ENCODE data around the gene CD36. TPM values are rescaled to one million over a fixed set of nuclear protein-coding genes. Genes with fewer than 3 reads are reported as not detected.

Gene CD36
- total and polyA plus RNA-seq, 2 experiments from 2014 or later, result 0.40 to 1.8 TPM

DNA sequence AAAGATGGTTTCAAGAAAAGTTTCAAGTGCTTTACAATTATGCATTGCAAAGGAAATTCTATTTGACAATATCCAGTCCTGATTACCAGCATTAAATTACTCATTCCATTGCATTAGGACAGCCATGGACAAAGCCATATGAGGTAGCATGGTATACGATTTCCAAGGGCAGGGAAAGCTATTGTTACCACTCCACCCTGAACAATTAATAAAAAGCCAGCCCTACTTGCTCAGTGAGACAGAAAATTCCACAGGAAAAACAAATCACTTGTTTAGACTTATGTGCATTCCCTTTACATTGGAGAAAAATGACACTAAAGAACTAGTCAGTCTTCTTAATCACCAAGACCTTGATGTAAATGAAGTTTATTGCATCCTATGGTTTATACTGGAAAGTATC is 5.6 kb downstream of the CD36 start:
- H4K20me1 ChIP-seq (replicated peaks; ENCODE audit: insufficient read depth), result no peaks in the 10 kb centered on the region
- H3K36me3 Mint-ChIP-seq (ENCODE audit: low read depth), result no peaks in the 10 kb centered on the region
- H3K27ac Mint-ChIP-seq, result no peak overlapping the region
- H3K36me3 ChIP-seq (ENCODE audit: insufficient read depth), result no peaks in the 10 kb centered on the region
- DNase-seq (ENCODE audit: low spot score) (no peak), ATAC-seq (no peak)
- no peaks in the 10 kb centered on the region for H3K9me3 Mint-ChIP-seq
- no peaks in the 10 kb centered on the region for H3F3A ChIP-seq (replicated peaks; ENCODE audit: low read depth)
- no peak overlapping the region for H3K27ac ChIP-seq (ENCODE audit: low read depth)
- TF ChIP-seq, protein P1, sequence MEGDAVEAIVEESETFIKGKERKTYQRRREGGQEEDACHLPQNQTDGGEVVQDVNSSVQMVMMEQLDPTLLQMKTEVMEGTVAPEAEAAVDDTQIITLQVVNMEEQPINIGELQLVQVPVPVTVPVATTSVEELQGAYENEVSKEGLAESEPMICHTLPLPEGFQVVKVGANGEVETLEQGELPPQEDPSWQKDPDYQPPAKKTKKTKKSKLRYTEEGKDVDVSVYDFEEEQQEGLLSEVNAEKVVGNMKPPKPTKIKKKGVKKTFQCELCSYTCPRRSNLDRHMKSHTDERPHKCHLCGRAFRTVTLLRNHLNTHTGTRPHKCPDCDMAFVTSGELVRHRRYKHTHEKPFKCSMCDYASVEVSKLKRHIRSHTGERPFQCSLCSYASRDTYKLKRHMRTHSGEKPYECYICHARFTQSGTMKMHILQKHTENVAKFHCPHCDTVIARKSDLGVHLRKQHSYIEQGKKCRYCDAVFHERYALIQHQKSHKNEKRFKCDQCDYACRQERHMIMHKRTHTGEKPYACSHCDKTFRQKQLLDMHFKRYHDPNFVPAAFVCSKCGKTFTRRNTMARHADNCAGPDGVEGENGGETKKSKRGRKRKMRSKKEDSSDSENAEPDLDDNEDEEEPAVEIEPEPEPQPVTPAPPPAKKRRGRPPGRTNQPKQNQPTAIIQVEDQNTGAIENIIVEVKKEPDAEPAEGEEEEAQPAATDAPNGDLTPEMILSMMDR (conservative IDR thresholded peaks at IDR 0.05; ENCODE audit: low read depth in 2 of 2), result no peak
- TF ChIP-seq, protein P2, sequence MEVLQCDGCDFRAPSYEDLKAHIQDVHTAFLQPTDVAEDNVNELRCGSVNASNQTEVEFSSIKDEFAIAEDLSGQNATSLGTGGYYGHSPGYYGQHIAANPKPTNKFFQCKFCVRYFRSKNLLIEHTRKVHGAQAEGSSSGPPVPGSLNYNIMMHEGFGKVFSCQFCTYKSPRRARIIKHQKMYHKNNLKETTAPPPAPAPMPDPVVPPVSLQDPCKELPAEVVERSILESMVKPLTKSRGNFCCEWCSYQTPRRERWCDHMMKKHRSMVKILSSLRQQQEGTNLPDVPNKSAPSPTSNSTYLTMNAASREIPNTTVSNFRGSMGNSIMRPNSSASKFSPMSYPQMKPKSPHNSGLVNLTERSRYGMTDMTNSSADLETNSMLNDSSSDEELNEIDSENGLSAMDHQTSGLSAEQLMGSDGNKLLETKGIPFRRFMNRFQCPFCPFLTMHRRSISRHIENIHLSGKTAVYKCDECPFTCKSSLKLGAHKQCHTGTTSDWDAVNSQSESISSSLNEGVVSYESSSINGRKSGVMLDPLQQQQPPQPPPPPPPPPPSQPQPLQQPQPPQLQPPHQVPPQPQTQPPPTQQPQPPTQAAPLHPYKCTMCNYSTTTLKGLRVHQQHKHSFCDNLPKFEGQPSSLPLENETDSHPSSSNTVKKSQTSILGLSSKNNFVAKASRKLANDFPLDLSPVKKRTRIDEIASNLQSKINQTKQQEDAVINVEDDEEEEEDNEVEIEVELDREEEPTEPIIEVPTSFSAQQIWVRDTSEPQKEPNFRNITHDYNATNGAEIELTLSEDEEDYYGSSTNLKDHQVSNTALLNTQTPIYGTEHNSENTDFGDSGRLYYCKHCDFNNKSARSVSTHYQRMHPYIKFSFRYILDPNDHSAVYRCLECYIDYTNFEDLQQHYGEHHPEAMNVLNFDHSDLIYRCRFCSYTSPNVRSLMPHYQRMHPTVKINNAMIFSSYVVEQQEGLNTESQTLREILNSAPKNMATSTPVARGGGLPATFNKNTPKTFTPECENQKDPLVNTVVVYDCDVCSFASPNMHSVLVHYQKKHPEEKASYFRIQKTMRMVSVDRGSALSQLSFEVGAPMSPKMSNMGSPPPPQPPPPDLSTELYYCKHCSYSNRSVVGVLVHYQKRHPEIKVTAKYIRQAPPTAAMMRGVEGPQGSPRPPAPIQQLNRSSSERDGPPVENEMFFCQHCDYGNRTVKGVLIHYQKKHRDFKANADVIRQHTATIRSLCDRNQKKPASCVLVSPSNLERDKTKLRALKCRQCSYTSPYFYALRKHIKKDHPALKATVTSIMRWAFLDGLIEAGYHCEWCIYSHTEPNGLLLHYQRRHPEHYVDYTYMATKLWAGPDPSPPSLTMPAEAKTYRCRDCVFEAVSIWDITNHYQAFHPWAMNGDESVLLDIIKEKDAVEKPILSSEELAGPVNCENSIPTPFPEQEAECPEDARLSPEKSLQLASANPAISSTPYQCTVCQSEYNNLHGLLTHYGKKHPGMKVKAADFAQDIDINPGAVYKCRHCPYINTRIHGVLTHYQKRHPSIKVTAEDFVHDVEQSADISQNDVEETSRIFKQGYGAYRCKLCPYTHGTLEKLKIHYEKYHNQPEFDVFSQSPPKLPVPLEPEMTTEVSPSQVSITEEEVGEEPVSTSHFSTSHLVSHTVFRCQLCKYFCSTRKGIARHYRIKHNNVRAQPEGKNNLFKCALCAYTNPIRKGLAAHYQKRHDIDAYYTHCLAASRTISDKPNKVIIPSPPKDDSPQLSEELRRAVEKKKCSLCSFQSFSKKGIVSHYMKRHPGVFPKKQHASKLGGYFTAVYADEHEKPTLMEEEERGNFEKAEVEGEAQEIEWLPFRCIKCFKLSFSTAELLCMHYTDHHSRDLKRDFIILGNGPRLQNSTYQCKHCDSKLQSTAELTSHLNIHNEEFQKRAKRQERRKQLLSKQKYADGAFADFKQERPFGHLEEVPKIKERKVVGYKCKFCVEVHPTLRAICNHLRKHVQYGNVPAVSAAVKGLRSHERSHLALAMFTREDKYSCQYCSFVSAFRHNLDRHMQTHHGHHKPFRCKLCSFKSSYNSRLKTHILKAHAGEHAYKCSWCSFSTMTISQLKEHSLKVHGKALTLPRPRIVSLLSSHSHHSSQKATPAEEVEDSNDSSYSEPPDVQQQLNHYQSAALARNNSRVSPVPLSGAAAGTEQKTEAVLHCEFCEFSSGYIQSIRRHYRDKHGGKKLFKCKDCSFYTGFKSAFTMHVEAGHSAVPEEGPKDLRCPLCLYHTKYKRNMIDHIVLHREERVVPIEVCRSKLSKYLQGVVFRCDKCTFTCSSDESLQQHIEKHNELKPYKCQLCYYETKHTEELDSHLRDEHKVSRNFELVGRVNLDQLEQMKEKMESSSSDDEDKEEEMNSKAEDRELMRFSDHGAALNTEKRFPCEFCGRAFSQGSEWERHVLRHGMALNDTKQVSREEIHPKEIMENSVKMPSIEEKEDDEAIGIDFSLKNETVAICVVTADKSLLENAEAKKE (CRISPR knock-in tag; IDR thresholded peaks at IDR 0.05), result no peak
- no peaks in the 10 kb centered on the region for H3K4me1 Mint-ChIP-seq
- no peak overlapping the region for H3K4me3 Mint-ChIP-seq
- no peaks in the 10 kb centered on the region for H3K79me2 ChIP-seq (replicated peaks; ENCODE audit: insufficient read depth)
- H3K27me3 Mint-ChIP-seq (ENCODE audit: insufficient read depth, low read depth, poor library complexity), result no peaks in the 10 kb centered on the region
- H3K27me3 ChIP-seq (ENCODE audit: insufficient read depth), result no peaks in the 10 kb centered on the region
- H3K4me3 ChIP-seq, result no peak overlapping the region
- H2AFZ ChIP-seq, result no peak overlapping the region
- H3K4me2 ChIP-seq, result no peak overlapping the region
- no peaks in the 10 kb centered on the region for H3K9me2 ChIP-seq (ENCODE audit: insufficient read depth)
- H3K4me1 ChIP-seq (ENCODE audit: insufficient read depth), result no peaks in the 10 kb centered on the region

DNA sequence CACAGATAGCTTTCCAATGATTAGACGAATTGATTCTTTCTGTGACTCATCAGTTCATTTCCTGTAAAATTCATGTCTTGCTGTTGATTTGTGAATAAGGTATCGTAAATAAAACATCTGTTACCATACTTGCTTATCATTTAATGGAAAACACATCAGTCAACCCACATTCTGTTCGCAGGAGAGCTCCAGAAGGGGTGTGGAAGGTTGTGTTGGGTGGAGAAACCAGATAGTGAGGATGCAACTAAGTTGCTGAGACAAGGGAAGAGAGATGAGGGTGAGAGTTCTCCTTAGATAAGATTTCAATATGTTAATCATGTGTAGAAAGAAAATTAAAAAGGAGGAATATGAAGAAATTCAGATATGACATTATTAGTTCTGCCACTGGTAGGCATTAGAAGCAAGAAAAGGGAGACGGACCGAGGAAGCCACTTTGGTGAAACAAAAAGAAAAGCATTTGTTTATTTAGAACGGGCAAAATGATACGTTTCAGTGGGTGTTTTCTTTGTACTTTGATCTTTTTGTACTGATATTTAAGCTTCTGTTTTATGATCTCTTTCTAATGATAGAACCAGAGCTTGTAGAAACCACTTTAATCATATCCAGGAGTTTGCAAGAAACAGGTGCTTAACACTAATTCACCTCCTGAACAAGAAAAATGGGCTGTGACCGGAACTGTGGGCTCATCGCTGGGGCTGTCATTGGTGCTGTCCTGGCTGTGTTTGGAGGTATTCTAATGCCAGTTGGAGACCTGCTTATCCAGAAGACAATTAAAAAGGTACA is 7.8 kb downstream of the CD36 start:
- Histone ChIP-seq H3K9me2 (ENCODE audit: insufficient read depth) (no peaks in the 10 kb centered on the region), H4K20me1 (replicated peaks; ENCODE audit: insufficient read depth) (no peaks in the 10 kb centered on the region), H2AFZ (no peak overlapping the region), H3K79me2 (replicated peaks; ENCODE audit: insufficient read depth) (no peaks in the 10 kb centered on the region), H3K4me3 (no peak overlapping the region), H3K27me3 (ENCODE audit: insufficient read depth) (no peaks in the 10 kb centered on the region), H3F3A (replicated peaks; ENCODE audit: low read depth) (no peaks in the 10 kb centered on the region), H3K4me1 (ENCODE audit: insufficient read depth) (no peaks in the 10 kb centered on the region), H3K27ac (ENCODE audit: low read depth) (no peak overlapping the region), H3K36me3 (ENCODE audit: insufficient read depth) (no peaks in the 10 kb centered on the region), H3K4me2 (no peak overlapping the region)
- DNase-seq (ENCODE audit: low spot score) (no peak), ATAC-seq (no peak)
- Mint-ChIP-seq H3K4me1 (no peaks in the 10 kb centered on the region), H3K27me3 (ENCODE audit: insufficient read depth, low read depth, poor library complexity) (no peaks in the 10 kb centered on the region), H3K27ac (no peak overlapping the region), H3K9me3 (no peaks in the 10 kb centered on the region), H3K4me3 (no peak overlapping the region), H3K36me3 (ENCODE audit: low read depth) (no peaks in the 10 kb centered on the region)
- TF ChIP-seq ZNF114 (CRISPR knock-in tag; IDR thresholded peaks at IDR 0.05) (no peak), EZH2 (IDR thresholded peaks at IDR 0.05; ENCODE audit: low read depth, unreplicated experiment) (no peak), POLR2AphosphoS5 (IDR thresholded peaks at IDR 0.05; ENCODE audit: low read depth) (no peak)
- TF ChIP-seq, protein P1 (conservative IDR thresholded peaks at IDR 0.05; ENCODE audit: low read depth in 2 of 2), result no peak
- TF ChIP-seq, protein P3, sequence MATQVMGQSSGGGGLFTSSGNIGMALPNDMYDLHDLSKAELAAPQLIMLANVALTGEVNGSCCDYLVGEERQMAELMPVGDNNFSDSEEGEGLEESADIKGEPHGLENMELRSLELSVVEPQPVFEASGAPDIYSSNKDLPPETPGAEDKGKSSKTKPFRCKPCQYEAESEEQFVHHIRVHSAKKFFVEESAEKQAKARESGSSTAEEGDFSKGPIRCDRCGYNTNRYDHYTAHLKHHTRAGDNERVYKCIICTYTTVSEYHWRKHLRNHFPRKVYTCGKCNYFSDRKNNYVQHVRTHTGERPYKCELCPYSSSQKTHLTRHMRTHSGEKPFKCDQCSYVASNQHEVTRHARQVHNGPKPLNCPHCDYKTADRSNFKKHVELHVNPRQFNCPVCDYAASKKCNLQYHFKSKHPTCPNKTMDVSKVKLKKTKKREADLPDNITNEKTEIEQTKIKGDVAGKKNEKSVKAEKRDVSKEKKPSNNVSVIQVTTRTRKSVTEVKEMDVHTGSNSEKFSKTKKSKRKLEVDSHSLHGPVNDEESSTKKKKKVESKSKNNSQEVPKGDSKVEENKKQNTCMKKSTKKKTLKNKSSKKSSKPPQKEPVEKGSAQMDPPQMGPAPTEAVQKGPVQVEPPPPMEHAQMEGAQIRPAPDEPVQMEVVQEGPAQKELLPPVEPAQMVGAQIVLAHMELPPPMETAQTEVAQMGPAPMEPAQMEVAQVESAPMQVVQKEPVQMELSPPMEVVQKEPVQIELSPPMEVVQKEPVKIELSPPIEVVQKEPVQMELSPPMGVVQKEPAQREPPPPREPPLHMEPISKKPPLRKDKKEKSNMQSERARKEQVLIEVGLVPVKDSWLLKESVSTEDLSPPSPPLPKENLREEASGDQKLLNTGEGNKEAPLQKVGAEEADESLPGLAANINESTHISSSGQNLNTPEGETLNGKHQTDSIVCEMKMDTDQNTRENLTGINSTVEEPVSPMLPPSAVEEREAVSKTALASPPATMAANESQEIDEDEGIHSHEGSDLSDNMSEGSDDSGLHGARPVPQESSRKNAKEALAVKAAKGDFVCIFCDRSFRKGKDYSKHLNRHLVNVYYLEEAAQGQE (IDR thresholded peaks at IDR 0.05; ENCODE audit: unreplicated experiment), result no peak
